Caco-2 (cell line): ENCODE data around the gene ABL1. TPM values are rescaled to one million over a fixed set of nuclear protein-coding genes. Genes with fewer than 3 reads are reported as not detected.

Source experiments
- BruUV-seq: library from RNA; stranded (reverse); fragments of 400-500 nt; replicated peaks from 2 replicates; lab custom pipeline; 2021; lab: Mats Ljungman, UMichigan
- CTCF ChIA-PET: fragments of 300-600 bp; sonication (Branson Sonifier 250); formaldehyde crosslinking; loops from one replicate; lab custom pipeline; 2022; ENCODE audit warnings: antibody characterized with exemption; lab: Charles Lee
- POLR2A ChIA-PET: fragments of 300-600 bp; sonication (Branson Sonifier 250); formaldehyde crosslinking; loops from one replicate; lab custom pipeline; 2022; ENCODE audit warnings: antibody characterized with exemption; lab: Charles Lee
- DNase-seq, 2 experiments: peaks; one replicate each; pipeline versions ENCODE4 v3.0.0 to v3.0.0-alpha.2; 2020 to 2022
- H3K27me3 ChIP-seq: replicated peaks from 2 replicates; pipeline ENCODE4 v1.6.0; 2011; ENCODE audit warnings: low read length; ENCODE audit not compliant: control insufficient read depth, insufficient read depth
- H3K36me3 ChIP-seq: 2 replicates; pipeline ENCODE4 v1.5.1; 2011; ENCODE audit warnings: low read length; ENCODE audit not compliant: control insufficient read depth, insufficient read depth
- H3K4me1 ChIP-seq: fragments of 250-450 bp; sonication (Bioruptor Pico); 2 replicates; pipeline ENCODE4 v1.5.1; 2020; ENCODE audit warnings: mild to moderate bottlenecking
- H3K4me3 ChIP-seq: 2 replicates; pipeline ENCODE4 v1.5.1; 2011; ENCODE audit warnings: low read depth, mild to moderate bottlenecking, control low read depth, low read length
- H3K9me3 ChIP-seq: fragments of 250-450 bp; sonication (Bioruptor Pico); 2 replicates; pipeline ENCODE4 v1.5.1; 2020; ENCODE audit warnings: mild to moderate bottlenecking, moderate library complexity
- H3K27ac Mint-ChIP-seq: one replicate; pipeline ENCODE4 v1.8.0; 2022; ENCODE audit warnings: mixed read lengths; ENCODE audit not compliant: unreplicated experiment
- H3K27me3 Mint-ChIP-seq: one replicate; pipeline ENCODE4 v1.8.0; 2022; ENCODE audit warnings: mixed read lengths; ENCODE audit not compliant: insufficient read depth, unreplicated experiment
- H3K36me3 Mint-ChIP-seq: one replicate; pipeline ENCODE4 v1.8.0; 2022; ENCODE audit warnings: mild to moderate bottlenecking, mixed read lengths; ENCODE audit not compliant: insufficient read depth, unreplicated experiment
- H3K4me1 Mint-ChIP-seq: one replicate; pipeline ENCODE4 v1.8.0; 2022; ENCODE audit warnings: low read depth, mixed read lengths; ENCODE audit not compliant: unreplicated experiment
- H3K4me3 Mint-ChIP-seq: one replicate; pipeline ENCODE4 v1.8.0; 2022; ENCODE audit warnings: mild to moderate bottlenecking, moderate library complexity, mixed read lengths; ENCODE audit not compliant: unreplicated experiment
- H3K9me3 Mint-ChIP-seq: one replicate; pipeline ENCODE4 v1.8.0; 2022; ENCODE audit warnings: mixed read lengths; ENCODE audit not compliant: unreplicated experiment
- intact Hi-C: fragments of 100-400 bp; cut with micrococcal nuclease; formaldehyde crosslinking; loops from one replicate; pipeline ENCODE4 v1.10.0; 2022; ENCODE audit not compliant: unreplicated experiment
- total RNA-seq: library from RNA; stranded (reverse); gene quantifications from 2 replicates; pipeline ENCODE4 v1.2.3, GENCODE V29; 2022
- TF ChIP-seq, protein P1 (sequence below), 2 experiments: fragments of 200-600 bp in 1 of 2; IDR thresholded peaks; 1 replicate in 1 of 2; 2 replicates in 1 of 2; pipeline versions ENCODE4 v1.5.1 to v1.8.0; 2011 to 2022; ENCODE audit warnings: antibody characterized with exemption in 1 of 2, control low read depth in 1 of 2, inconsistent platforms in 1 of 2, low read depth in 1 of 2, low read length in 1 of 2, mild to moderate bottlenecking in 1 of 2, moderate library complexity in 1 of 2; ENCODE audit not compliant: insufficient read depth in 1 of 2, severe bottlenecking in 1 of 2, unreplicated experiment in 1 of 2

The ABL1 gene
- total RNA-seq, 1 experiment from 2014 or later = 55.2 TPM

DNA sequence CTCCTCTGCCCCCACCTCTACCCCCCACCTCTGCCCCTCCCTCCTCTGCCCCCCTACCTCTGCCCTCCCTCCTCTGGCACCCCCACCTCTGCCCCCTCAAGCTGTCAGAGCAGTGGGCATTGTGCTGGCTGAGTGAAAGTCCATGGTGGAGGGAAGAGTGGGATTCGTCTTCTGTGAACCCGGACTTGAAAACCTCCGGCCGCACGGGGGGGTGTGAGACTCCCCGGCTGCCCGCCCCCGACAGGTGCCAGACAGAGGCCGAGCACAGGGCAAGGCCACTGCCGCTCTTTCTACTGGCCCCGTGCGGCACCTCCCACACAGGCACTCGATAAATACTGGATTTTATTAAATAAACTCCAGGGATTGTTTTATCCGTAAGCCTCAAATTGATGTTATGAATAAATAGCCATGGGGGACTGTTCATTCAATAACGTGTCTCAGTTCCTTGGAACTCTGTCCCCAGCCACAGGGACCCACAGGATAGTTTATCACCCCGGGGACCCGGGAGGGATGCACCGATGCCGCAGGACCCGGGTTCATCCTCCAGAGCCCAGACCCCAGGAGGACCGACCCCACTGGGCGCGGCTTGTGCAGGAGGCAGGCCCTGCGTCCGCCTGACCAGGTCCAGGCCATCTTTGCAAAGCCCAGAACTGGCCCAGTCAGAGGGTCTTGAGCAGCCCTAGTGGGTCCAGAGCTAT, 64.1 kb downstream of the ABL1 start:
- Histone ChIP-seq H3K4me3 (no peak overlapping the region), H3K27me3 (no peaks in the 10 kb centered on the region), H3K36me3 (no peaks in the 10 kb centered on the region), H3K4me1 (no peaks in the 10 kb centered on the region), H3K9me3 (no peaks in the 10 kb centered on the region)
- Mint-ChIP-seq H3K27ac (no peak overlapping the region), H3K27me3 (peaks cover 5% of the 10 kb centered on the region), H3K4me3 (no peak overlapping the region), H3K36me3 (peaks cover 18% of the 10 kb centered on the region), H3K9me3 (no peaks in the 10 kb centered on the region), H3K4me1 (no peaks in the 10 kb centered on the region)
- no peak for DNase-seq
- intact Hi-C loops = no loop called here
- ChIA-PET CTCF (interaction anchor here (0.6 kb wide), 1 partner anchor 370 kb away, joined by 3 read pairs; no protein-coding TSS in a partner anchor), POLR2A (no interaction called here)
- TF ChIP-seq, protein P1, sequence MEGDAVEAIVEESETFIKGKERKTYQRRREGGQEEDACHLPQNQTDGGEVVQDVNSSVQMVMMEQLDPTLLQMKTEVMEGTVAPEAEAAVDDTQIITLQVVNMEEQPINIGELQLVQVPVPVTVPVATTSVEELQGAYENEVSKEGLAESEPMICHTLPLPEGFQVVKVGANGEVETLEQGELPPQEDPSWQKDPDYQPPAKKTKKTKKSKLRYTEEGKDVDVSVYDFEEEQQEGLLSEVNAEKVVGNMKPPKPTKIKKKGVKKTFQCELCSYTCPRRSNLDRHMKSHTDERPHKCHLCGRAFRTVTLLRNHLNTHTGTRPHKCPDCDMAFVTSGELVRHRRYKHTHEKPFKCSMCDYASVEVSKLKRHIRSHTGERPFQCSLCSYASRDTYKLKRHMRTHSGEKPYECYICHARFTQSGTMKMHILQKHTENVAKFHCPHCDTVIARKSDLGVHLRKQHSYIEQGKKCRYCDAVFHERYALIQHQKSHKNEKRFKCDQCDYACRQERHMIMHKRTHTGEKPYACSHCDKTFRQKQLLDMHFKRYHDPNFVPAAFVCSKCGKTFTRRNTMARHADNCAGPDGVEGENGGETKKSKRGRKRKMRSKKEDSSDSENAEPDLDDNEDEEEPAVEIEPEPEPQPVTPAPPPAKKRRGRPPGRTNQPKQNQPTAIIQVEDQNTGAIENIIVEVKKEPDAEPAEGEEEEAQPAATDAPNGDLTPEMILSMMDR (IDR thresholded peaks at IDR 0.05; ENCODE audit: insufficient read depth in 1 of 2, low read depth in 1 of 2, low read length in 1 of 2, severe bottlenecking in 1 of 2, unreplicated experiment in 1 of 2) = no peak
- BruUV-seq = no TSS peak

DNA sequence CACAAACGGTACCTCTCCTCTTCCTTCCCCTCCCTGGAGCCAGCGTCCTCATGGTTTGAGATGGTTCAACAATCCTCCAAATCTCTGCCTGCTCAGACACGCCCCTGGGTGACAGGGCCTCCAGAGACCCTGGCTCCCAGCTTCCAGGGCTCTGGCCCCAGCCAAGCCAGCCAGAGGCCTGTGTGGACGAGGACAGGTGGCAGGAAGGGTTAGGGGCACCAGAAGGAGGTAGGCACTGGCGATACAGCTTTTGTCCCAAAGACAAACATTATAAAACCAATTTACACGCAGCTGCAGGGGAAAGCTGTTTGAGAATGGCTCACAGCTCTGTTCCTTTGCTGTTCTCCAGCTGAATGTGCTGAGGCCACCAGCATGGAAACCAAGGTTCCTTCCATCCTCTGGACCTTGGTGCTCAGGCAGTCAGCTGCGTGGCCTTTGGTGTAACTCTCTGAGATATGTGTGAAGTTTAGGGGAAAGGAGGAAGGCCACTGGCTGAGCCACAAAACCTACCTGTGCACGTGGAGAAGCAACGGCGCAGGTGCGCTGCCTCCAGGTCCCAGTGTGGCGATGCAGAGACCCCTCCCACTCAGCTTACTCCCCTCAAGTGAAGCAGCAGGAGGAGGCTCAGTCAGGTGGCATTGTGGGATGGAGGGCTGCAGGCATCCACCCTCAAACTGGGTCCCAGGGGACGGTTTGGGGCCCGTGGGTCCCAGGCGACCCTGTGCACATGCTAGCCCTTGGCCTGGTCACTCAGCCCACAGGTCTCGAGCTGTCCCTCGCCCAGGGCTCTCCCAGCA, 65.8 kb downstream of the ABL1 start:
- BruUV-seq = no TSS peak
- TF ChIP-seq, protein P1 (IDR thresholded peaks at IDR 0.05; ENCODE audit: insufficient read depth in 1 of 2, low read depth in 1 of 2, low read length in 1 of 2, severe bottlenecking in 1 of 2, unreplicated experiment in 1 of 2) = no peak
- H3K27me3 Mint-ChIP-seq = peaks cover 5% of the 10 kb centered on the region
- no peak overlapping the region for H3K27ac Mint-ChIP-seq
- intact Hi-C loops = no loop called here
- no peak for DNase-seq
- Histone ChIP-seq H3K36me3 (no peaks in the 10 kb centered on the region), H3K4me3 (no peak overlapping the region), H3K9me3 (no peaks in the 10 kb centered on the region), H3K27me3 (no peaks in the 10 kb centered on the region), H3K4me1 (no peaks in the 10 kb centered on the region)
- no peaks in the 10 kb centered on the region for H3K4me1 Mint-ChIP-seq
- POLR2A ChIA-PET = no interaction called here
- H3K9me3 Mint-ChIP-seq = no peaks in the 10 kb centered on the region
- no peak overlapping the region for H3K4me3 Mint-ChIP-seq
- peaks cover 6% of the 10 kb centered on the region for H3K36me3 Mint-ChIP-seq
- CTCF ChIA-PET = interaction anchor here (0.5 kb wide), 1 partner anchor 218 kb away, joined by 4 read pairs; no protein-coding TSS in a partner anchor

DNA sequence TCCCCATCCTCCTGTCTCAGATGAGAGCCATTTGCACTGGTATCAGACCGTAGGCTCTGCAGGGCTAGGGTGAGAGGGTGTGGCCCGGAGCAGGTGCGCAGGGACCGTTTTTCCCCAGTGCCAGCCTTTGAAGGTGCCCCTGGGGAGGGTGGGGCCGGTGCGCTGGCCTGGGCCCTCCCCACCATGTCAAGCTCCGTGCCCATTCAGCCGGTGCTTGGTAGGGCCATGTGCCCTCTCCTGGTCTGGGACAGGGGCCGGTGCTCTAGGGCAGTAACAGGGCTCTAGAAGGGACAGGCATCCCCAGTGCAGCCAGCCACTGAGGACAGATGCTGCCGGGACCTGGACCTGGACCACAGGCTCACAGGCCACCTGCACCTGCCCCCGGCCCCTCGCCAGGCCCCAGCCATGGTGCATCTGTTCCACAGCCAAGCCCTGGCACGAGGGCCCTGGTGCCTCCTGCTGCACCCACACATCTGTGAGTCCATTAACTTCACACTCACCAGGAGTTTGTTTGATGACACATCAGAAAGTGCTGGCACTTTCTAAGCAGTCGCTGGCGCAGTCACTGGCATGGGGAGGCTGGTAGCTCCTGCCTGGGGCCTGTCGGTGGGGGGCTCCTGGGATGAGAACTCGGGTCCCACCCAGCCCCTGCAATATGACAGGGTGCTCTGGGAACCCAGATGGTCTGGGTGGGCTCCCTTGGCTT, 66.6 kb downstream of the ABL1 start:
- Mint-ChIP-seq H3K36me3 (no peaks in the 10 kb centered on the region), H3K4me3 (no peak overlapping the region), H3K27ac (no peak overlapping the region), H3K4me1 (no peaks in the 10 kb centered on the region), H3K9me3 (no peaks in the 10 kb centered on the region), H3K27me3 (peaks cover 5% of the 10 kb centered on the region)
- POLR2A ChIA-PET = no interaction called here
- intact Hi-C loops = no loop called here
- CTCF ChIA-PET = no interaction called here
- no peak for DNase-seq
- no peaks in the 10 kb centered on the region for H3K9me3 ChIP-seq
- BruUV-seq = no TSS peak
- TF ChIP-seq, protein P1 (IDR thresholded peaks at IDR 0.05; ENCODE audit: insufficient read depth in 1 of 2, low read depth in 1 of 2, low read length in 1 of 2, severe bottlenecking in 1 of 2, unreplicated experiment in 1 of 2) = no peak
- no peaks in the 10 kb centered on the region for H3K4me1 ChIP-seq
- H3K36me3 ChIP-seq = no peaks in the 10 kb centered on the region
- H3K4me3 ChIP-seq = no peak overlapping the region
- H3K27me3 ChIP-seq = no peaks in the 10 kb centered on the region
